ENCODE results near the gene UCP2. TPM values are rescaled to one million over a fixed set of nuclear protein-coding genes. Genes with fewer than 3 reads are reported as not detected.

The UCP2 gene
- total and polyA plus RNA-seq, 7 donors, result 23.8 to 117 (median 37.2) TPM

DNA sequence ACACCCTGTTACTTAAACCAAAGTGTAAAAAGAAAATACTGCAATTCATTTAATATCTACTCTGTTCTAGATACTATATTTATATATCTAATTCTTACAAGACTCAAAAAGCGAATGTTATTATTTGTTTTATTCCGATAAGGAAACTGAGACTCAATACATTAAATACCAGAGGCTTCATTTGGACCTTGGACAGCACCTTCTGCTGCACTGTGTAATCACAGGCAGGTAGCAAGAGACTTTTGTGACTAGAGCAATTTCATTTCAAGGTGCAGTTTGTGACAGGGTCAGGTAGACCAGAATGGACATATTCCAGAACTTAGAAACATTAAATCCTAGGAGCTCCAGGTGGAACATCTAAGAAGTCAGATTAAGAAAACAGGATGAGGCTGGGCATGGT lies 53.3 kb downstream of the UCP2 start:
- no peaks in the 10 kb centered on the region for H3K4me1 ChIP-seq
- no peaks in the 10 kb centered on the region for H3K9me3 ChIP-seq
- H3K4me3 ChIP-seq, result no peak overlapping the region
- intact Hi-C loops (cut with DNase I), result no loop called here
- 96 to 98% methylated on average over 2 of the region's 2 CpGs for WGBS, 2 donors
- H3K36me3 ChIP-seq, result peaks cover 15 to 73% (median 26%) of the 10 kb centered on the region in 4 donors
- no peak for DNase-seq
- no peaks in the 10 kb centered on the region for H3K27me3 ChIP-seq
- H3K27ac ChIP-seq, result no peak overlapping the region
- TF ChIP-seq EP300 (IDR thresholded peaks at IDR 0.05) (no peak), POLR2AphosphoS5 (IDR thresholded peaks at IDR 0.05) (no peak), CTCF (IDR thresholded peaks at IDR 0.05) (no peak), POLR2A (IDR thresholded peaks at IDR 0.05) (no peak)

Other genes starting within 250 kb of the UCP2 start
- gene RAB6A, start 221.8 kb downstream of the UCP2 start, total RNA-seq, result 100 to 1,000 TPM; 110 to 162 (median 140) TPM
- 100 to 1,000 TPM in 1 of 3 donors, 10 to 100 TPM in 2; 60.9 to 118 (median 92.5) TPM for gene RAB6A, start 221.8 kb downstream of the UCP2 start, polyA plus RNA-seq
- 10 to 100 TPM in 3 of 4 donors, 1 to 10 TPM in 1; 7.7 to 33.2 (median 19.8) TPM for gene MRPL48, start 195.0 kb downstream of the UCP2 start, total RNA-seq
- 10 to 100 TPM; 31.3 to 82.3 (median 60.7) TPM for gene MRPL48, start 195.0 kb downstream of the UCP2 start, polyA plus RNA-seq
- gene COA4, start 106.0 kb downstream of the UCP2 start, total RNA-seq, result 10 to 100 TPM; 64.3 to 87.4 (median 75.8) TPM
- 100 to 1,000 TPM; 114 to 117 (median 117) TPM for gene COA4, start 106.0 kb downstream of the UCP2 start, polyA plus RNA-seq
- gene PAAF1, start 105.8 kb downstream of the UCP2 start, total RNA-seq, result 10 to 100 TPM; 16.7 to 20.7 (median 19.6) TPM
- 10 to 100 TPM; 10.9 to 15.6 (median 12.3) TPM for gene PAAF1, start 105.8 kb downstream of the UCP2 start, polyA plus RNA-seq
- gene DNAJB13, start 31.8 kb downstream of the UCP2 start, total RNA-seq, result under 1 TPM in 1 of 4 donors, not detected in 3; 0.27 TPM
- not detected for gene DNAJB13, start 31.8 kb downstream of the UCP2 start, polyA plus RNA-seq
- gene UCP3, start 26.2 kb upstream of the UCP2 start, total RNA-seq, result 1 to 10 TPM in 2 of 4 donors, under 1 TPM in 2; 0.41 to 2.8 (median 1.0) TPM
- 1 to 10 TPM in 1 of 3 donors, under 1 TPM in 1, not detected in 1; 0.23 to 1.9 TPM for gene UCP3, start 26.2 kb upstream of the UCP2 start, polyA plus RNA-seq
- gene C2CD3, start 188.2 kb upstream of the UCP2 start, total RNA-seq, result 10 to 100 TPM; 12.1 to 29.1 (median 19.7) TPM
- 10 to 100 TPM in 1 of 3 donors, 1 to 10 TPM in 2; 6.9 to 17.2 (median 7.2) TPM for gene C2CD3, start 188.2 kb upstream of the UCP2 start, polyA plus RNA-seq
- gene PPME1, start 188.4 kb upstream of the UCP2 start, total RNA-seq, result 10 to 100 TPM; 17.7 to 21.9 (median 19.5) TPM
- gene PPME1, start 188.4 kb upstream of the UCP2 start, polyA plus RNA-seq, result 10 to 100 TPM; 10.8 to 22.7 (median 18.7) TPM